Hepatocyte (in vitro differentiated cells): ENCODE data around the gene XRCC5. TPM values are rescaled to one million over a fixed set of nuclear protein-coding genes. Genes with fewer than 3 reads are reported as not detected.

Experiments
- DNase-seq: peaks from one replicate; pipeline ENCODE4 v3.0.0-alpha.2; 2016; ENCODE audit warnings: low spot score
- H2AFZ ChIP-seq: fragments of 200-600 bp; sonication (generic); 2 replicates; pipeline ENCODE4 v1.6.0; 2016; ENCODE audit warnings: antibody characterized with exemption, mild to moderate bottlenecking
- H3K27ac ChIP-seq: fragments of 200-600 bp; sonication (generic); 2 replicates; pipeline ENCODE4 v1.5.1; 2016; ENCODE audit warnings: mild to moderate bottlenecking
- H3K27me3 ChIP-seq: fragments of 200-600 bp; sonication (generic); 2 replicates; pipeline ENCODE4 v1.6.1; 2016
- H3K36me3 ChIP-seq: fragments of 200-600 bp; sonication (generic); replicated peaks from 2 replicates; pipeline ENCODE4 v1.5.1; 2016; ENCODE audit warnings: low read depth; ENCODE audit not compliant: insufficient read depth
- H3K4me1 ChIP-seq: fragments of 200-600 bp; sonication (generic); 2 replicates; pipeline ENCODE4 v1.5.1; 2016; ENCODE audit warnings: mild to moderate bottlenecking, moderate library complexity; ENCODE audit not compliant: insufficient read depth
- H3K4me2 ChIP-seq: fragments of 200-600 bp; sonication (generic); 2 replicates; pipeline ENCODE4 v1.6.0; 2016
- H3K4me3 ChIP-seq: fragments of 200-600 bp; sonication (generic); 2 replicates; pipeline ENCODE4 v1.5.1; 2016; ENCODE audit warnings: mild to moderate bottlenecking
- H3K79me2 ChIP-seq: fragments of 200-600 bp; sonication (generic); 2 replicates; pipeline ENCODE4 v1.6.0; 2017; ENCODE audit warnings: mild to moderate bottlenecking
- H3K9me2 ChIP-seq: fragments of 200-600 bp; sonication (generic); replicated peaks from 2 replicates; pipeline ENCODE4 v1.6.0; 2017; ENCODE audit warnings: mild to moderate bottlenecking; ENCODE audit not compliant: insufficient read depth
- H3K9me3 ChIP-seq: fragments of 200-600 bp; sonication (generic); 2 replicates; pipeline ENCODE4 v1.5.1; 2016; ENCODE audit warnings: low read depth, mild to moderate bottlenecking
- H4K20me1 ChIP-seq: fragments of 200-600 bp; sonication (generic); 2 replicates; pipeline ENCODE4 v1.6.0; 2016; ENCODE audit warnings: mild to moderate bottlenecking; ENCODE audit not compliant: insufficient read depth, poor library complexity, severe bottlenecking
- EZH2 ChIP-seq: fragments of 200-600 bp; sonication (generic); IDR thresholded peaks from 2 replicates; pipeline ENCODE4 v1.6.1; 2016; ENCODE audit warnings: antibody characterized with exemption, mild to moderate bottlenecking, borderline replicate concordance
- EZH2phosphoT487 ChIP-seq: fragments of 200-600 bp; sonication (generic); IDR thresholded peaks from one replicate; pipeline ENCODE4 v1.6.1; 2018; ENCODE audit warnings: antibody characterized with exemption, mild to moderate bottlenecking, low read depth, moderate library complexity; ENCODE audit not compliant: unreplicated experiment, severe bottlenecking
- WGBS: methylation state at CpG from one replicate; pipeline ENCODE4 v1.1.6; 2016; ENCODE audit warnings: low lambda C conversion rate; ENCODE audit errors: missing lambda C conversion rate; 5-methylcytosine and 5-hydroxymethylcytosine counted together
- polyA plus RNA-seq: library from polyadenylated mRNA; unstranded; fragments of >200 nt; fragmentation: Nextera tagmentation; extraction: Ambion mirVana; gene quantifications from 2 replicates; pipeline ENCODE4 v1.2.1, GENCODE V29; 2016
- total RNA-seq: library from RNA; depleted of rRNA; stranded (reverse); fragments of >200 nt; gene quantifications from 2 replicates; pipeline ENCODE4 v1.2.3, GENCODE V29; 2014
- TF ChIP-seq, protein P1 (sequence below): fragments of 200-600 bp; sonication (generic); IDR thresholded peaks from 2 replicates; pipeline ENCODE4 v1.5.1; 2016; ENCODE audit warnings: antibody characterized with exemption, mild to moderate bottlenecking; ENCODE audit not compliant: poor library complexity

Gene XRCC5
- total and polyA plus RNA-seq, 2 experiments from 2014 or later, result 181 to 208 TPM

- no peak overlapping the region for H2AFZ ChIP-seq
Observed at GRCh38 chr2:216189410-216189809, 80.3 kb downstream of the XRCC5 start.

DNA sequence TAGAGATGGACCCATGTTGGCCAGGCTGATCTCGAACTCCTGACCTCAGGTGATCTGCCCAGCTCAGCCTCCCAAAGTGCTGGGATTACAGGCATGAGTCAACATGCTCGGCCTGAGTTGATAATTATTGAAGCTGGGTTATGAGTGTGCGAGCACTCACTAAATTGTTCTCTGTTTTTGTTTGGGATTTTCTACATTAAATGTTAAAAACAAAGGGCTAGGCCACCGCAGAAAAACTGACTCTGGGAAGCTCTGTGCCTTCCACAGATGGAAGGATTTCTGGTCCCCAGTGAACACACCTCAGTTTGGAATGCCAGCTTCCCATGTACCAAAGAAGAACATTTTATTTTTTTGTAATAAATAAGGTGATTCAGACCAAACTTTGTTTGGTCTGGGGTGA, 83.0 kb downstream of the XRCC5 start:
- Histone ChIP-seq H4K20me1 (peaks cover 22% of the 10 kb centered on the region), H3K9me2 (no peaks in the 10 kb centered on the region), H3K27me3 (no peaks in the 10 kb centered on the region), H3K27ac (no peak overlapping the region), H3K4me3 (no peak overlapping the region), H2AFZ (no peak overlapping the region), H3K9me3 (no peaks in the 10 kb centered on the region), H3K79me2 (peaks cover 54% of the 10 kb centered on the region), H3K4me2 (no peak overlapping the region), H3K4me1 (peaks cover 12% of the 10 kb centered on the region), H3K36me3 (peaks cover 4% of the 10 kb centered on the region)
- TF ChIP-seq, protein P1, sequence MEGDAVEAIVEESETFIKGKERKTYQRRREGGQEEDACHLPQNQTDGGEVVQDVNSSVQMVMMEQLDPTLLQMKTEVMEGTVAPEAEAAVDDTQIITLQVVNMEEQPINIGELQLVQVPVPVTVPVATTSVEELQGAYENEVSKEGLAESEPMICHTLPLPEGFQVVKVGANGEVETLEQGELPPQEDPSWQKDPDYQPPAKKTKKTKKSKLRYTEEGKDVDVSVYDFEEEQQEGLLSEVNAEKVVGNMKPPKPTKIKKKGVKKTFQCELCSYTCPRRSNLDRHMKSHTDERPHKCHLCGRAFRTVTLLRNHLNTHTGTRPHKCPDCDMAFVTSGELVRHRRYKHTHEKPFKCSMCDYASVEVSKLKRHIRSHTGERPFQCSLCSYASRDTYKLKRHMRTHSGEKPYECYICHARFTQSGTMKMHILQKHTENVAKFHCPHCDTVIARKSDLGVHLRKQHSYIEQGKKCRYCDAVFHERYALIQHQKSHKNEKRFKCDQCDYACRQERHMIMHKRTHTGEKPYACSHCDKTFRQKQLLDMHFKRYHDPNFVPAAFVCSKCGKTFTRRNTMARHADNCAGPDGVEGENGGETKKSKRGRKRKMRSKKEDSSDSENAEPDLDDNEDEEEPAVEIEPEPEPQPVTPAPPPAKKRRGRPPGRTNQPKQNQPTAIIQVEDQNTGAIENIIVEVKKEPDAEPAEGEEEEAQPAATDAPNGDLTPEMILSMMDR, result no peak
- no peak for TF ChIP-seq EZH2
- TF ChIP-seq EZH2phosphoT487, result no peak
- no peak for DNase-seq
- 85% methylated on average over 4 of the region's 4 CpGs for WGBS

More at GRCh38 chr2:216189410-216189809, 80.3 kb downstream of the XRCC5 start:
- TF ChIP-seq EZH2phosphoT487 (no peak), EZH2 (no peak)
- TF ChIP-seq, protein P1, result no peak
- H3K4me3 ChIP-seq, result no peak overlapping the region
- H3K9me3 ChIP-seq, result no peaks in the 10 kb centered on the region
- WGBS, result 47% methylated on average over 2 of the region's 2 CpGs
- H4K20me1 ChIP-seq, result peaks cover 45% of the 10 kb centered on the region
- H3K27me3 ChIP-seq, result no peaks in the 10 kb centered on the region
- H3K27ac ChIP-seq, result no peak overlapping the region
- peaks cover 12% of the 10 kb centered on the region for H3K4me1 ChIP-seq
- no peak overlapping the region for H3K4me2 ChIP-seq
- no peak for DNase-seq
- peaks cover 75% of the 10 kb centered on the region for H3K79me2 ChIP-seq
- no peaks in the 10 kb centered on the region for H3K9me2 ChIP-seq
- H3K36me3 ChIP-seq, result peaks cover 4% of the 10 kb centered on the region

GRCh38 chr2:216192931-216193330, 83.8 kb downstream of the XRCC5 start:
- H3K4me3 ChIP-seq, result no peak overlapping the region
- DNase-seq, result no peak
- no peaks in the 10 kb centered on the region for H3K27me3 ChIP-seq
- no peak overlapping the region for H2AFZ ChIP-seq
- H3K36me3 ChIP-seq, result peaks cover 4% of the 10 kb centered on the region
- 98% methylated on average over 3 of the region's 3 CpGs for WGBS
- H3K79me2 ChIP-seq, result peaks cover 52% of the 10 kb centered on the region
- H3K27ac ChIP-seq, result no peak overlapping the region
- no peaks in the 10 kb centered on the region for H3K9me2 ChIP-seq
- no peaks in the 10 kb centered on the region for H3K9me3 ChIP-seq
- peaks cover 11% of the 10 kb centered on the region for H3K4me1 ChIP-seq
- H4K20me1 ChIP-seq, result peaks cover 18% of the 10 kb centered on the region
- no peak overlapping the region for H3K4me2 ChIP-seq
- TF ChIP-seq EZH2, result no peak
- no peak for TF ChIP-seq EZH2phosphoT487
- TF ChIP-seq, protein P1, result no peak

DNA sequence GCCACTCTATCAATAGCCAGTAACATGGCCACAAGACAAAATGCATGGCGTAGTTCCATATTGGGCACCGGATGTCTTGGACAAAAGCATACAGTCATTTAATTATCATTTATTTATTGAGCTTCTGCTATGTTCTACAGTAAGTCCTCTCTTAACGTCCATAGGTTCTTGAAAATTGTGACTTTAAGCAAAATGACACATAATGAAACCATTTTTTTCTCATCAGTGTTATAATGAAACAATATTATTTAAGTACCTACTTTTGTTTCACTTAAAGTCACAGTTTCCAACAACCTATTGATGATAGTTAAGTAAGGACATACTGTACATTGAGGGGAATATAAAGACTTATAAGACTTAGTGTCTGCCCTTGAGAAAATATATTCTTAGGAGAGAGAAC, 84.9 kb downstream of the XRCC5 start:
- TF ChIP-seq EZH2phosphoT487, result no peak
- TF ChIP-seq, protein P1, result no peak
- no peak for TF ChIP-seq EZH2
- Histone ChIP-seq H4K20me1 (peaks cover 7% of the 10 kb centered on the region), H3K9me3 (no peaks in the 10 kb centered on the region), H3K27ac (no peak overlapping the region), H3K4me1 (peaks cover under 1% of the 10 kb centered on the region), H3K4me2 (no peak overlapping the region), H3K79me2 (peaks cover 45% of the 10 kb centered on the region), H3K9me2 (no peaks in the 10 kb centered on the region), H3K4me3 (no peak overlapping the region), H3K36me3 (peaks cover 4% of the 10 kb centered on the region), H3K27me3 (no peaks in the 10 kb centered on the region), H2AFZ (no peak overlapping the region)
- DNase-seq, result no peak
- WGBS, result 94% methylated on average over 3 of the region's 3 CpGs
